OCI-LY3 (cell line): ENCODE measurements around the gene MET.

Source experiments
- H2AFZ ChIP-seq: fragments of 200-600, 300-600 bp; shearing (Covaris generic); 2 replicates; pipeline ENCODE4 v1.6.0; 2014; ENCODE audit warnings: antibody characterized with exemption, low read depth, low read length
- H3K27ac ChIP-seq: fragments of 200-600, 300-600 bp; sonication (generic); 2 replicates; pipeline ENCODE4 v1.5.1; 2014; ENCODE audit warnings: mild to moderate bottlenecking, low read length, moderate library complexity, mixed read lengths
- H3K27me3 ChIP-seq: fragments of 200-600, 300-600 bp; sonication (generic); 2 replicates; pipeline ENCODE4 v1.6.1; 2014; ENCODE audit warnings: low read depth, low read length, mixed read lengths
- H3K36me3 ChIP-seq: fragments of 200-600, 300-600 bp; sonication (generic); replicated peaks from 2 replicates; pipeline ENCODE3; 2014; ENCODE audit warnings: low read depth, low read length, mixed read lengths
- H3K4me1 ChIP-seq: fragments of 300-600, 200-600 bp; sonication (generic); 2 replicates; pipeline ENCODE4 v1.6.1; 2014; ENCODE audit warnings: low read length, mixed read lengths
- H3K4me2 ChIP-seq: fragments of 200-600, 300-600 bp; sonication (generic); 2 replicates; pipeline ENCODE4 v1.6.1; 2014; ENCODE audit warnings: low read length, mixed read lengths
- H3K4me3 ChIP-seq: fragments of 300-600, 200-600 bp; sonication (generic); 2 replicates; pipeline ENCODE4 v1.5.1; 2014; ENCODE audit warnings: antibody characterized with exemption, mild to moderate bottlenecking, low read length, moderate library complexity
- H3K79me2 ChIP-seq: fragments of 300-600, 200-600 bp; shearing (Covaris generic); 2 replicates; pipeline ENCODE4 v1.6.1; 2014; ENCODE audit warnings: mild to moderate bottlenecking, low read length, mixed read lengths
- H3K9ac ChIP-seq: fragments of 300-600, 200-600 bp; shearing (Covaris generic); 2 replicates; pipeline ENCODE4 v1.6.0; 2014; ENCODE audit warnings: mild to moderate bottlenecking, low read length, moderate library complexity
- H3K9me3 ChIP-seq: fragments of 200-600, 300-600 bp; shearing (Covaris generic); 2 replicates; pipeline ENCODE4 v1.6.1; 2014; ENCODE audit warnings: low read length, mixed read lengths; ENCODE audit not compliant: insufficient read depth
- H4K20me1 ChIP-seq: fragments of 200-600, 300-600 bp; sonication (generic); 2 replicates; pipeline ENCODE4 v1.6.1; 2016; ENCODE audit warnings: low read length, mixed read lengths; ENCODE audit not compliant: insufficient read depth
- EZH2phosphoT487 ChIP-seq: fragments of 200-600 bp; shearing (Covaris generic); IDR thresholded peaks from 2 replicates; pipeline ENCODE4 v1.6.1; 2018; ENCODE audit warnings: antibody characterized with exemption, mixed run types, low read depth
- TF ChIP-seq, protein P1 (sequence below): fragments of 200-600, 300-600 bp; sonication (generic); IDR thresholded peaks from 2 replicates; pipeline ENCODE4 v1.5.1; 2014; ENCODE audit warnings: antibody characterized with exemption, low read length, low read depth

MET gene

GRCh38 chr7:116698396-116698795 lies 26.4 kb downstream of the MET start:
- no peaks in the 10 kb centered on the region for H3K27me3 ChIP-seq
- no peaks in the 10 kb centered on the region for H3K9me3 ChIP-seq
- no peak overlapping the region for H3K4me3 ChIP-seq
- TF ChIP-seq, protein P1, sequence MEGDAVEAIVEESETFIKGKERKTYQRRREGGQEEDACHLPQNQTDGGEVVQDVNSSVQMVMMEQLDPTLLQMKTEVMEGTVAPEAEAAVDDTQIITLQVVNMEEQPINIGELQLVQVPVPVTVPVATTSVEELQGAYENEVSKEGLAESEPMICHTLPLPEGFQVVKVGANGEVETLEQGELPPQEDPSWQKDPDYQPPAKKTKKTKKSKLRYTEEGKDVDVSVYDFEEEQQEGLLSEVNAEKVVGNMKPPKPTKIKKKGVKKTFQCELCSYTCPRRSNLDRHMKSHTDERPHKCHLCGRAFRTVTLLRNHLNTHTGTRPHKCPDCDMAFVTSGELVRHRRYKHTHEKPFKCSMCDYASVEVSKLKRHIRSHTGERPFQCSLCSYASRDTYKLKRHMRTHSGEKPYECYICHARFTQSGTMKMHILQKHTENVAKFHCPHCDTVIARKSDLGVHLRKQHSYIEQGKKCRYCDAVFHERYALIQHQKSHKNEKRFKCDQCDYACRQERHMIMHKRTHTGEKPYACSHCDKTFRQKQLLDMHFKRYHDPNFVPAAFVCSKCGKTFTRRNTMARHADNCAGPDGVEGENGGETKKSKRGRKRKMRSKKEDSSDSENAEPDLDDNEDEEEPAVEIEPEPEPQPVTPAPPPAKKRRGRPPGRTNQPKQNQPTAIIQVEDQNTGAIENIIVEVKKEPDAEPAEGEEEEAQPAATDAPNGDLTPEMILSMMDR = no peak
- no peak for TF ChIP-seq EZH2phosphoT487
- peaks cover 18% of the 10 kb centered on the region for H3K79me2 ChIP-seq
- no peak overlapping the region for H3K9ac ChIP-seq
- H4K20me1 ChIP-seq = no peaks in the 10 kb centered on the region
- H3K4me2 ChIP-seq = no peak overlapping the region
- H3K27ac ChIP-seq = no peak overlapping the region
- H3K36me3 ChIP-seq = peaks cover 48% of the 10 kb centered on the region
- peaks cover 12% of the 10 kb centered on the region for H3K4me1 ChIP-seq
- H2AFZ ChIP-seq = no peak overlapping the region

DNA sequence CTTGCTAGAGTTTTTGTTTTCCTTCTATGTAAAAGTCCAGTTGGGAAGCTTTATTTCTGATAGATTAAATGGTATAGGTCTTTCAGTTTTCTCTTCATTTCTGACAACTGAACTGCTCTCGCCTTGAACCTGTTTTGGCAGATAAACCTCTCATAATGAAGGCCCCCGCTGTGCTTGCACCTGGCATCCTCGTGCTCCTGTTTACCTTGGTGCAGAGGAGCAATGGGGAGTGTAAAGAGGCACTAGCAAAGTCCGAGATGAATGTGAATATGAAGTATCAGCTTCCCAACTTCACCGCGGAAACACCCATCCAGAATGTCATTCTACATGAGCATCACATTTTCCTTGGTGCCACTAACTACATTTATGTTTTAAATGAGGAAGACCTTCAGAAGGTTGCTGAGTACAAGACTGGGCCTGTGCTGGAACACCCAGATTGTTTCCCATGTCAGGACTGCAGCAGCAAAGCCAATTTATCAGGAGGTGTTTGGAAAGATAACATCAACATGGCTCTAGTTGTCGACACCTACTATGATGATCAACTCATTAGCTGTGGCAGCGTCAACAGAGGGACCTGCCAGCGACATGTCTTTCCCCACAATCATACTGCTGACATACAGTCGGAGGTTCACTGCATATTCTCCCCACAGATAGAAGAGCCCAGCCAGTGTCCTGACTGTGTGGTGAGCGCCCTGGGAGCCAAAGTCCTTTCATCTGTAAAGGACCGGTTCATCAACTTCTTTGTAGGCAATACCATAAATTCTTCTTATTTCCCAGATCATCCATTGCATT lies 27.1 kb downstream of the MET start:
- Histone ChIP-seq H3K36me3 (peaks cover 53% of the 10 kb centered on the region), H3K79me2 (peaks cover 15% of the 10 kb centered on the region), H2AFZ (no peak overlapping the region), H3K27me3 (no peaks in the 10 kb centered on the region), H3K27ac (no peak overlapping the region), H3K4me2 (no peak overlapping the region), H3K4me1 (peaks cover 9% of the 10 kb centered on the region), H3K9me3 (no peaks in the 10 kb centered on the region), H3K9ac (no peak overlapping the region), H4K20me1 (no peaks in the 10 kb centered on the region), H3K4me3 (no peak overlapping the region)
- TF ChIP-seq, protein P1 = no peak
- no peak for TF ChIP-seq EZH2phosphoT487

DNA sequence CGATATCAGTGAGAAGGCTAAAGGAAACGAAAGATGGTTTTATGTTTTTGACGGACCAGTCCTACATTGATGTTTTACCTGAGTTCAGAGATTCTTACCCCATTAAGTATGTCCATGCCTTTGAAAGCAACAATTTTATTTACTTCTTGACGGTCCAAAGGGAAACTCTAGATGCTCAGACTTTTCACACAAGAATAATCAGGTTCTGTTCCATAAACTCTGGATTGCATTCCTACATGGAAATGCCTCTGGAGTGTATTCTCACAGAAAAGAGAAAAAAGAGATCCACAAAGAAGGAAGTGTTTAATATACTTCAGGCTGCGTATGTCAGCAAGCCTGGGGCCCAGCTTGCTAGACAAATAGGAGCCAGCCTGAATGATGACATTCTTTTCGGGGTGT lies 27.7 kb downstream of the MET start:
- H3K4me3 ChIP-seq = no peak overlapping the region
- no peak overlapping the region for H3K9ac ChIP-seq
- TF ChIP-seq, protein P1 = no peak
- TF ChIP-seq EZH2phosphoT487 = no peak
- no peaks in the 10 kb centered on the region for H3K9me3 ChIP-seq
- no peak overlapping the region for H3K4me2 ChIP-seq
- peaks cover 21% of the 10 kb centered on the region for H3K79me2 ChIP-seq
- H2AFZ ChIP-seq = no peak overlapping the region
- no peaks in the 10 kb centered on the region for H4K20me1 ChIP-seq
- H3K4me1 ChIP-seq = peaks cover 9% of the 10 kb centered on the region
- H3K36me3 ChIP-seq = peaks cover 56% of the 10 kb centered on the region
- H3K27me3 ChIP-seq = no peaks in the 10 kb centered on the region
- H3K27ac ChIP-seq = no peak overlapping the region

DNA sequence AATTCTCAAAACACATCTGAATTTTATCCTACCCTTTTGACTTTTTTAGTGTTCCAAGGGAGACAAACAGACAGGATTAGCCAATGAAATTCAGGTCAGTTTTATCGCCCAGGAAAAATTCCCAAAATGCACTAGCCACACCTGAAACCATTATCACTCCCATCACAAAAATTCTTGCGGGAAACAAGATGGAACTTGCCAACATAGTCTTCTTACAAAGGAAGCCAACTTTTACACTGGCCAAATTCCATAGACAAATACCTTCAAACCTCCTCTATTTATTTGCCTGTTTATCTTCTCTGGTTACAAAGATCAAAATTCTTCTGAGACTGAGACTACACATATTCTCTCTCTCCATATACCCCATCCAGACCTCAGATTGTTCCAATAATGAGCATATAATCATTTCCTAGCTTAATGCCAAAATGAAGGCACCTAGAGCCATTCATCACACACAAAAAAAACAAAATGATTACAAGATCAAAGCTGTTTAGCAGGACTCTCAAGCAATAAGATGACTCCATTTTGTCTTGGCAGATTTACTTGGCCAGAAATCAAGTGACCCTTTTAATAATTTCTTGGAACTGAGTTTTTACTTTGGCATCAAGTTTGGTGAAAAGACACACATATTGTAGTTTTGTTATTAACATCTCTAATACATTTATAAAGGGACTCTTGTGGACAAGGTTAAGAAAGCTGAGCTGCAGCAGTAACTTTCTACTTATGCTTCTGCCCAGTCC lies 30.2 kb downstream of the MET start:
- H3K4me3 ChIP-seq = no peak overlapping the region
- H3K27ac ChIP-seq = no peak overlapping the region
- peaks cover 41% of the 10 kb centered on the region for H3K36me3 ChIP-seq
- H3K4me2 ChIP-seq = no peak overlapping the region
- peaks cover 9% of the 10 kb centered on the region for H3K4me1 ChIP-seq
- H3K79me2 ChIP-seq = peaks cover 33% of the 10 kb centered on the region
- no peaks in the 10 kb centered on the region for H3K9me3 ChIP-seq
- H3K9ac ChIP-seq = no peak overlapping the region
- H3K27me3 ChIP-seq = no peaks in the 10 kb centered on the region
- H4K20me1 ChIP-seq = no peaks in the 10 kb centered on the region
- no peak overlapping the region for H2AFZ ChIP-seq
- TF ChIP-seq, protein P1 = no peak
- TF ChIP-seq EZH2phosphoT487 = no peak
